Adipocyte (in vitro differentiated cells): ENCODE data around the gene TTC21B.
"Not testable (repeated sequence)": the region's sequence is repeated elsewhere in the genome, so short reads cannot be mapped to it uniquely, and the experiment has no call there.

Experiments
- DNase-seq: peaks from one replicate; pipeline ENCODE4 v3.0.0-alpha.2; 2015; ENCODE audit warnings: low read depth
- H3K27me3 ChIP-seq: replicated peaks from 2 replicates; pipeline ENCODE4 v1.7.0; 2013; ENCODE audit warnings: mild to moderate bottlenecking, low read length, moderate library complexity; ENCODE audit not compliant: control insufficient read depth, insufficient read depth
- H3K36me3 ChIP-seq: 2 replicates; pipeline ENCODE4 v1.7.0; 2013; ENCODE audit warnings: low read length, mild to moderate bottlenecking, moderate library complexity; ENCODE audit not compliant: control insufficient read depth, insufficient read depth, severe bottlenecking
- H3K4me1 ChIP-seq: 2 replicates; pipeline ENCODE4 v1.7.0; 2013; ENCODE audit warnings: mild to moderate bottlenecking, low read length, moderate library complexity; ENCODE audit not compliant: control insufficient read depth, insufficient read depth
- H3K4me3 ChIP-seq: 2 replicates; pipeline ENCODE4 v1.7.0; 2013; ENCODE audit warnings: mild to moderate bottlenecking, low read length, moderate library complexity
- H3K9ac ChIP-seq: 2 replicates; pipeline ENCODE4 v1.7.0; 2013; ENCODE audit warnings: mild to moderate bottlenecking, low read length, moderate library complexity
- H3K9me3 ChIP-seq: 2 replicates; pipeline ENCODE4 v1.7.0; 2013; ENCODE audit warnings: mild to moderate bottlenecking, low read length, moderate library complexity; ENCODE audit not compliant: control insufficient read depth

The TTC21B gene

GRCh38 chr2:165953655-165954606, at the start of gene TTC21B:
TTC21B (minus strand) TSS chr2:165953776; CDS start chr2:165953705, 71 bp downstream.
- Histone ChIP-seq H3K4me3 (peak within 1 kb of the TSS; percentile 97), H3K27me3 (no peaks in the 10 kb centered on the region), H3K36me3 (peaks cover 4% of the 10 kb centered on the region), H3K4me1 (peaks cover 17% of the 10 kb centered on the region), H3K9me3 (no peaks in the 10 kb centered on the region), H3K9ac (peak within 1 kb of the TSS; percentile 94)
- peak; percentile 97 for DNase-seq

- Histone ChIP-seq H3K4me3 (no peak overlapping the region), H3K4me1 (peaks cover 4% of the 10 kb centered on the region), H3K9ac (no peak overlapping the region), H3K27me3 (no peaks in the 10 kb centered on the region), H3K36me3 (no peaks in the 10 kb centered on the region), H3K9me3 (no peaks in the 10 kb centered on the region)
- no peak for DNase-seq
Measured at GRCh38 chr2:166000401-166000800, 46.8 kb upstream of the TTC21B start.

- Histone ChIP-seq H3K9me3 (no peaks in the 10 kb centered on the region), H3K36me3 (no peaks in the 10 kb centered on the region), H3K4me3 (no peak overlapping the region), H3K9ac (no peak overlapping the region), H3K27me3 (no peaks in the 10 kb centered on the region), H3K4me1 (no peaks in the 10 kb centered on the region)
- no peak for DNase-seq
Measured at GRCh38 chr2:165990846-165991245, 37.3 kb upstream of the TTC21B start.

DNA sequence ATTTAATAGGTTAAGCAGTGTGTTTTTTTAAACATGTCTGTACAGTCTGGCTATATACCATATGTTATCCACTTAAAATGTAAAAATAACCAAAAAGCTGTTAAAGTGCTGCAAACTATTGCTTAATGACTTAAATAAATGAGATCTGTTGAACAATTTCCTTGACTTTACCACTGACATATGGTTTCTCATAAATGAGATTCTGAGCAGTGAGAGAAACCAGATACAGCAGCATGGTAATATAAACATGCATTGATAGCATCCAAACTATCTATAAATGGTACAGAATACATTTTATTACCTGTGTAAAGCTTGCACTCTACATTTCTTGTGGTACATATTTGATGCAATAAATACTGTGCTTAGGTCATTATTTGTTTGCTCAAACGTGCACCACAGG, 36.3 kb upstream of the TTC21B start:
- Histone ChIP-seq H3K36me3 (no peaks in the 10 kb centered on the region), H3K9ac (no peak overlapping the region), H3K9me3 (no peaks in the 10 kb centered on the region), H3K4me3 (no peak overlapping the region), H3K4me1 (no peaks in the 10 kb centered on the region), H3K27me3 (no peaks in the 10 kb centered on the region)
- no peak for DNase-seq

DNA sequence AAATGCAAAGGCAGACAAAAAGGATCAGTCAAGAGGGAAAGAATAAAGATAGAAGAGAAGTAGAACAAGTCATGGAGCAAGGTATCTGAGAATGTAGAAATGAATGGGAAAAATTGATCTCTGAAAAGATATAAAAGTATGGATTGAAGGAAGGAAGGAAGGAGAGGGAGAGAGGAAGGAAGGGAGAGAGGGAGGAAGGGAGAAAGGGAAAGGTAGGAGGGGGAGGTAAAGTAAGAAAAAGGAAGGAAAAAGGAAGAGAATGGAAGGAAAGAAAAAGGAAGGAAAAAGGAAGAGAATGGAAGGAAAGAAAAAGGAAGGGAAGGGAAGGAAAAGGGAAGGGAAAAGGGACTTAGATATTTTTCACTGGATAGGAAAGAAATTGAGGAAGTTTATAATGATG, 31.5 kb upstream of the TTC21B start:
- H3K4me3 ChIP-seq, result no peak overlapping the region
- no peaks in the 10 kb centered on the region for H3K4me1 ChIP-seq
- no peak for DNase-seq
- H3K9me3 ChIP-seq, result no peaks in the 10 kb centered on the region
- no peak overlapping the region for H3K9ac ChIP-seq
- H3K36me3 ChIP-seq, result no peaks in the 10 kb centered on the region
- H3K27me3 ChIP-seq, result no peaks in the 10 kb centered on the region

DNA sequence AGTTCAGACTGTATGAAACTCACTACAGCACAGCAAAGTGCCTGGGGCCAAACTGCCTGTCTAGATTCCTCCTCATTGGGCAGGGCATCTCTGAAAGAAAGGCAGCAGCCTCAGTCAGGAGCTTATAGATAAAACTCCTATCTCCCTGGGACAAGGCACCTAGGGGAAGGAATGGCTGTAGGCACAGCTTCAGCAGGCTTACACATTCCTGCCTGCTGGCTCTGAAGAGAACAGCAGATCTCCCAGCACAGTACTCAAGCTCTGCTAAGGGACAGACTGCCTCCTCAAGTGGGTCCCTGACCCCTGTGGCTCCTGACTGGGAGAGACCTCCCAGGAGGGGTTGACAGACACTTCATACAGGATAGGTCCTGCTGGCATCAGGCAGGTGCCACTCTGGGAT, 18.6 kb upstream of the TTC21B start:
- not testable (repeated sequence) for H3K36me3 ChIP-seq, H3K27me3 ChIP-seq, H3K4me3 ChIP-seq, H3K4me1 ChIP-seq, H3K9me3 ChIP-seq, DNase-seq, H3K9ac ChIP-seq

DNA sequence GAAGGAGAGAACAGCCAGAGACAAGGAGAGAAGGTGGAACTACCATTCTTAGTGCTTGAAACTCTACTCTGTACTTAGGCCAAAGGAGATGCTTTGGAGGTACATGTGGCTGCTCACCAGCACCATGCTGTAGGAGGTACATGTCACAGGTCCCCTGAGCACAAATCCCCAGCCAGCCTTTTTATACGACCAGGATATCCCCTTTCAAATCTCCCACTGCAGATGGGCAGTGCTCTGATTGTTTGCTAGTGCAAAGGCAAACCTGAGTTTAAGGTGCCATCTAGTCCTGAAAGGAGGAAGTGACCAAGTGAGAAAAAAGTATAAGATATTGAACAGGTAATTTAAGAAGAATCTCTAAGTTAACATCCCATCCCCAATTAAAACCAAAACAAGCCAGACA, 17.1 kb upstream of the TTC21B start:
- H3K36me3 ChIP-seq, result no peaks in the 10 kb centered on the region
- no peak overlapping the region for H3K4me3 ChIP-seq
- DNase-seq, result no peak
- H3K9ac ChIP-seq, result no peak overlapping the region
- peaks cover 5% of the 10 kb centered on the region for H3K27me3 ChIP-seq
- no peaks in the 10 kb centered on the region for H3K4me1 ChIP-seq
- H3K9me3 ChIP-seq, result no peaks in the 10 kb centered on the region

DNA sequence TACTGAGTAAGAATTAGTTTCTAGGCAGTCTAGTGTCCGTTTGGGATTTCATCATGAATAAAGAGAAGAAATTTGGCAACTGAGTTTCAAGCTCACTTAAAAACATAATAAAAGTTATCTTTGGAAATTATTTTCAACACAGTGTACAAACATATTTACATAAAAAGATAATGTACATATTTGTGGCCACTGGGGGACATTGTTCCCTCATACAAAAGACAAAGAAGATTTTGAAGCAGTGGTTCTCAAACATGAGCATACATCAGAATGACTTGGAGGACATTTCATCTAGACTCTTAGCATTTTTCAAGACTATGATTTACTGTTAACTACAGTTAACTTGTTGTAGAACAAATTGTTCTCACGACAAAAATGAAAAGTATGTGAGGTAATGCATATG, 15.7 kb upstream of the TTC21B start:
- H3K4me3 ChIP-seq, result no peak overlapping the region
- no peaks in the 10 kb centered on the region for H3K36me3 ChIP-seq
- no peaks in the 10 kb centered on the region for H3K9me3 ChIP-seq
- H3K4me1 ChIP-seq, result no peaks in the 10 kb centered on the region
- DNase-seq, result peak; percentile 9
- no peak overlapping the region for H3K9ac ChIP-seq
- peaks cover 5% of the 10 kb centered on the region for H3K27me3 ChIP-seq

DNA sequence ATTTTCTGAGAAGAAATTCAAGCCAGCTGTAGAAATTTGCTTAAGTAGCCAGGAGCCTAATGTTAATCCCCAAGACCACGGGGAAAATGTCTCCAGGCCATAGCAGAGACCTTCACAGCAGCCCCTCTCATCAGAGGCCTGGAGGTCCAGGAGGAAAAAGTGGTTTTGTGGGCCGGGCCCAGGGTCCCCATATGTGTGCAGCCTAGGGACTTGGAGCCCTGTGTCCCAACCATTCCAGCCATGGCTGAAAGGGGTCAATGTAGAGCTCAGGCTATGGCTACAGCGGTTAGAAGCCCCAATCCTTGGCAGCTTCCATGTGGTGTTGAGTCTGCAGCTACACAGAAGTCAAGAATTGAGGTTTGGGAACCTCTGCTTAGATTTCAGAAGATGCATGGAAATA, 14.2 kb upstream of the TTC21B start:
- Histone ChIP-seq H3K9ac (no peak overlapping the region), H3K9me3 (no peaks in the 10 kb centered on the region), H3K4me1 (no peaks in the 10 kb centered on the region), H3K4me3 (no peak overlapping the region), H3K36me3 (no peaks in the 10 kb centered on the region), H3K27me3 (peaks cover 5% of the 10 kb centered on the region)
- DNase-seq, result no peak

DNA sequence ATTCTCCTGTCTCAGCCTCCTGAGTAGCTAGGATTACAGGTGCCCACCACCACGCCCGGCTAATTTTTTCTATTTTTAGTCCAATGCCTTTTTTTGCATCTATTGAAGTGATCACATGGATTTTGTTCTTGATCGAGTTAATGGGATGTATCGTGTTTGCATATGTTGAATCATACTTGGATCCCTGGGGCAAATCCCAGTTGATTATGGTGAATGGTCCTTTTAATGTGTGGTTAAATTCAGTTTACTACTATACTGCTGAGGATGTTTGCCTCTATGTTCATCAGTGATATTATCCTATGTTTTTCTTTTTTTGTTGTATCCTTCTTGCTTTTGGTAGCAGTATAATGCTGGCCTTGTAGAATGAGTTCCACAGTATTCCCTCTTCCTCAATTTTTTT, 8.2 kb upstream of the TTC21B start:
- DNase-seq, result no peak

GRCh38 chr2:165959371-165959770, 5.8 kb upstream of the TTC21B start:
- Histone ChIP-seq H3K9me3 (no peaks in the 10 kb centered on the region), H3K4me1 (peaks cover 6% of the 10 kb centered on the region), H3K36me3 (no peaks in the 10 kb centered on the region), H3K9ac (no peak overlapping the region), H3K4me3 (no peak overlapping the region), H3K27me3 (no peaks in the 10 kb centered on the region)
- no peak for DNase-seq

More for the DNA sequence above, 8.2 kb upstream of the TTC21B start:
- H3K4me3 ChIP-seq, result no peak overlapping the region
- no peaks in the 10 kb centered on the region for H3K4me1 ChIP-seq
- H3K36me3 ChIP-seq, result no peaks in the 10 kb centered on the region
- H3K9me3 ChIP-seq, result no peaks in the 10 kb centered on the region
- H3K27me3 ChIP-seq, result no peaks in the 10 kb centered on the region
- no peak overlapping the region for H3K9ac ChIP-seq
